Esophagus squamous epithelium (tissue), 5 donors: ENCODE measurements around the gene SLC7A6OS. TPM values are rescaled to one million over a fixed set of nuclear protein-coding genes. Genes with fewer than 3 reads are reported as not detected.

ENCODE experiments used
- DNase-seq: peaks from one replicate; lab custom pipeline; 2025; lab: John Stamatoyannopoulos, UW
- H3K27ac ChIP-seq, 4 donors: fragments of 200-600 bp; sonication (generic); one replicate each; pipeline ENCODE4 v1.5.1; 2016 to 2019; ENCODE audit warnings: mild to moderate bottlenecking in 1 of 4
- H3K27me3 ChIP-seq, 4 donors: fragments of 200-600 bp; sonication (generic); 1 replicate in 3 of 4; 2 replicates in 1 of 4; pipeline versions ENCODE4 v1.5.1 to v1.6.0; 2017 to 2021; ENCODE audit warnings: antibody characterized with exemption in 1 of 4
- H3K36me3 ChIP-seq, 3 donors: fragments of 200-600 bp; sonication (generic); one replicate each; pipeline ENCODE4 v1.5.1; 2016 to 2019
- H3K4me1 ChIP-seq, 3 donors: fragments of 200-600 bp; sonication (generic); one replicate each; pipeline ENCODE4 v1.5.1; 2017 to 2019
- H3K4me3 ChIP-seq, 4 donors: fragments of 200-600 bp; sonication (generic); 1 replicate in 3 of 4; 2 replicates in 1 of 4; pipeline ENCODE4 v1.5.1; 2016 to 2019; ENCODE audit warnings: mild to moderate bottlenecking in 2 of 4, moderate library complexity in 1 of 4
- H3K9me3 ChIP-seq, 3 donors: fragments of 200-600 bp; sonication (generic); one replicate each; pipeline ENCODE4 v1.5.1; 2016 to 2019
- POLR2A ChIP-seq, 4 donors: fragments of 450-650 bp; IDR thresholded peaks; one replicate each; pipeline ENCODE4 v1.6.1; 2017; ENCODE audit warnings: antibody characterized with exemption in 4 of 4, mild to moderate bottlenecking in 4 of 4, moderate library complexity in 3 of 4
- WGBS, 2 donors: methylation state at CpG; one replicate each; pipeline ENCODE4 v1.1.5; 2018; 5-methylcytosine and 5-hydroxymethylcytosine counted together
- intact Hi-C: fragments of 100-400 bp; cut with DNase I; formaldehyde crosslinking; loops from one replicate; pipeline ENCODE4 v1.15.0; 2022
- small RNA-seq, 4 donors: library from RNA; depleted of rRNA; stranded (forward); fragments of <200 nt; gene quantifications; one replicate each; pipeline ENCODE3, GENCODE V24; 2016
- total RNA-seq, 4 donors: library from RNA; depleted of rRNA; stranded (reverse); fragments of >200 nt; gene quantifications; one replicate each; pipeline ENCODE4 v1.1.0, GENCODE V29; 2016
- TF ChIP-seq, protein P1 (sequence below), 6 experiments: fragments of 450-650 bp in 4 of 6; fragments of 200-600 bp in 2 of 6; sonication (generic) in 2 of 6; IDR thresholded peaks; one replicate each; pipeline ENCODE4 v1.5.1; 2016 to 2019; ENCODE audit warnings: antibody characterized with exemption in 6 of 6, mild to moderate bottlenecking in 4 of 6, moderate library complexity in 4 of 6
- donor health status: DM: yes; HTN: yes; CAD: no.

The SLC7A6OS gene
- total RNA-seq, 4 donors from 2014 or later = 4.5 to 16.2 (median 6.7) TPM

DNA sequence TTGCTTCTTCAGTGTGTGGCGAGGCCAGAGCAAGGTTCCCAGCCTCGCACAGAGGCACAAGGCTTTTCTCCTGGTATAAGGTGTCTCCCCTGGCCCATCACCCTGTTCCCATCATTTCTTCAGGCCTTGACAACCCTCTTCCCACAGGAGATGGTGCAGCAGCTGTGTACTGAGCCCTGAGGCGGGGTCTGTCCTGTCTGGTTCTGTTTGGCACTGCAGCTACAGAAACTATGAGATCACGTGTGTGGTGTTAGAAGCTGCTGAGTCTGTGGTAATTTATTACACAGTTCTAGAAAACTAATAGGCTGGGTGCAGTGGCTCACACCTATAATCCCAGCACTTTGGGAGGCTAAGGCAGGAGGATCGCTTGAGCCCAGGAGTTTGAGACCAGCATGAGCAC lies 58.4 kb downstream of the SLC7A6OS start:
- Histone ChIP-seq H3K9me3 (no peaks in the 10 kb centered on the region), H3K27ac (no peak overlapping the region), H3K4me1 (peaks cover under 1 to 14% (median 4%) of the 10 kb centered on the region in 3 donors), H3K36me3 (peaks cover 0 to 86% (median 13%) of the 10 kb centered on the region in 3 donors), H3K4me3 (no peak overlapping the region), H3K27me3 (no peaks in the 10 kb centered on the region)
- intact Hi-C loops = loop anchor here (10.0 kb wide), 1 partner anchor 62 kb away; the partner anchor contains the start of genes PRMT7 and SLC7A6OS
- WGBS, 2 donors = 76 to 88% methylated on average over 3 to 5 of the region's 5 CpGs
- no peak for TF ChIP-seq POLR2A (IDR thresholded peaks at IDR 0.05)
- TF ChIP-seq, protein P1, sequence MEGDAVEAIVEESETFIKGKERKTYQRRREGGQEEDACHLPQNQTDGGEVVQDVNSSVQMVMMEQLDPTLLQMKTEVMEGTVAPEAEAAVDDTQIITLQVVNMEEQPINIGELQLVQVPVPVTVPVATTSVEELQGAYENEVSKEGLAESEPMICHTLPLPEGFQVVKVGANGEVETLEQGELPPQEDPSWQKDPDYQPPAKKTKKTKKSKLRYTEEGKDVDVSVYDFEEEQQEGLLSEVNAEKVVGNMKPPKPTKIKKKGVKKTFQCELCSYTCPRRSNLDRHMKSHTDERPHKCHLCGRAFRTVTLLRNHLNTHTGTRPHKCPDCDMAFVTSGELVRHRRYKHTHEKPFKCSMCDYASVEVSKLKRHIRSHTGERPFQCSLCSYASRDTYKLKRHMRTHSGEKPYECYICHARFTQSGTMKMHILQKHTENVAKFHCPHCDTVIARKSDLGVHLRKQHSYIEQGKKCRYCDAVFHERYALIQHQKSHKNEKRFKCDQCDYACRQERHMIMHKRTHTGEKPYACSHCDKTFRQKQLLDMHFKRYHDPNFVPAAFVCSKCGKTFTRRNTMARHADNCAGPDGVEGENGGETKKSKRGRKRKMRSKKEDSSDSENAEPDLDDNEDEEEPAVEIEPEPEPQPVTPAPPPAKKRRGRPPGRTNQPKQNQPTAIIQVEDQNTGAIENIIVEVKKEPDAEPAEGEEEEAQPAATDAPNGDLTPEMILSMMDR (IDR thresholded peaks at IDR 0.05) = no peak
- DNase-seq = no peak

DNA sequence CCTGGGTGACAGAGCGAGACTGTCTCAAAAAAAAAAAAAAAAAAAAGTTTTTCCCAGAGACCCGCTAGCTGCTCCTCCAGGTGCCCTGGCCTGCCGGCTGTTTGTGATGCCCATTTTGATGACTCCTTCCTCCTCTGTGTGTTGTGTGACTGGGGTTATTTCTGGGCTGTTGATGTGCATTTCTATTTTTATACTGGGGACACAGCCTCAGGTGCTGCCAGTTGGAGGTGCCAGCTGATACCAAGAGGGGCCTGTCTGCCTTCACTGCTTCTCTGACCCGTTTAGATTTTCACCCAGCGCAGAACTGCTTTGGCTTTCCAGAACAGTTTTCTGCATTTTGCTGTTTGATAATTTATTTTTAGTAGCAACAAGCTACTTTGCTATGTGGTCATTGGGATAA lies 58.9 kb downstream of the SLC7A6OS start:
- H3K4me1 ChIP-seq = peaks cover 0 to 14% (median 9%) of the 10 kb centered on the region in 3 donors
- peaks cover 0 to 81% (median 13%) of the 10 kb centered on the region in 3 donors for H3K36me3 ChIP-seq
- H3K9me3 ChIP-seq = no peaks in the 10 kb centered on the region
- no peak for TF ChIP-seq POLR2A (IDR thresholded peaks at IDR 0.05)
- TF ChIP-seq, protein P1 (IDR thresholded peaks at IDR 0.05) = no peak
- H3K4me3 ChIP-seq = no peak overlapping the region
- DNase-seq = no peak
- no peaks in the 10 kb centered on the region for H3K27me3 ChIP-seq
- 82 to 87% methylated on average over 5 of the region's 5 CpGs for WGBS, 2 donors
- H3K27ac ChIP-seq = no peak overlapping the region
- intact Hi-C loops = loop anchor here (10.0 kb wide), 1 partner anchor 63 kb away; the partner anchor contains the start of genes PRMT7 and SLC7A6OS

DNA sequence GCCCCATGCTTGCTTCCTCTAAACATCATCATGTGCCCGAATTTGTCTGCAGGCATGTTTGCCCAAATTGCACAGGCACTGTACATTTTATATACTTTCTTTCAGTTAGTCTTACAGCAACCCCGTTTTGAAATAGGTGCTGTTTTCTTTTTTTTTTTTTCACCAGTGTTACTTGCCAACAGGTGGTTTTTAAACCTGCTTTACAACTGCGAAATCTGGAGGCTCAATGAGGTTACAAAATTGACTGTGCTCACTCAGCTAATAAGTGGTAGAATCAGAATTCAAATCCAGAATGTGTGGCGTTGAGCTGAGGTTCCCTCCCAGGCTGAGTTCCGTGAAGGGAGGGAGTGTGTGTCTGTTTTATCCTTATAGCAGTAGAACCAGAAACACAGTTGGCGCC lies 59.8 kb downstream of the SLC7A6OS start:
- no peak for DNase-seq
- no peaks in the 10 kb centered on the region for H3K27me3 ChIP-seq
- WGBS, 2 donors = 86 to 88% methylated on average over 5 to 6 of the region's 6 CpGs
- H3K27ac ChIP-seq = no peak overlapping the region
- intact Hi-C loops = loop anchor here (10.0 kb wide), 1 partner anchor 64 kb away; the partner anchor contains the start of genes PRMT7 and SLC7A6OS
- H3K36me3 ChIP-seq = peaks cover 0 to 72% (median 13%) of the 10 kb centered on the region in 3 donors
- no peak overlapping the region for H3K4me3 ChIP-seq
- TF ChIP-seq, protein P1 (IDR thresholded peaks at IDR 0.05) = no peak
- TF ChIP-seq POLR2A (IDR thresholded peaks at IDR 0.05) = no peak
- H3K4me1 ChIP-seq = peaks cover 4 to 22% (median 17%) of the 10 kb centered on the region in 3 donors
- H3K9me3 ChIP-seq = no peaks in the 10 kb centered on the region

DNA sequence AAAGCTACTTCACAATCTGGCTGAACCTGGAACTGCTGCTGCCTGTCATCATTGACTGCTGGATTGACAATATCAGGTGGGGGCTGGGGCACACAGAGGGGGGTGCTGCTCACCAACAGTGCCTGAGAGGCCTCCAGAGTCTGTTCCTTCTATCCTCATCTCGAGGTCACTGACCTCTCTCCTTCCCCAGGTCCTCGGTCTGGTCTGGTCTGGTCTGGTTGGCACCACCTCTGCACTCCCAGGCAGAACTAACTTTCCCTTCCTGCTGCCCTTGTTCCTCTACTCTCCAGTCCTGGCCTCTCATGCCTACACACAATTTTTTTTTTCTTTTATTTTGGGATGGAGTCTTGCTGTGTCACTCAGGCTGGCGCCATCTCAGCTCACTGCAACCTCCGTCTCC lies 61.4 kb downstream of the SLC7A6OS start:
- WGBS, 2 donors = 80 to 91% methylated on average over 4 of the region's 4 CpGs
- Histone ChIP-seq H3K36me3 (peaks cover 0 to 56% (median 6%) of the 10 kb centered on the region in 3 donors), H3K9me3 (no peaks in the 10 kb centered on the region), H3K4me3 (no peak overlapping the region), H3K27me3 (no peaks in the 10 kb centered on the region), H3K4me1 (peaks cover 8 to 35% (median 23%) of the 10 kb centered on the region in 3 donors), H3K27ac (no peak overlapping the region)
- DNase-seq = no peak
- no peak for TF ChIP-seq POLR2A (IDR thresholded peaks at IDR 0.05)
- TF ChIP-seq, protein P1 (IDR thresholded peaks at IDR 0.05) = no peak
- intact Hi-C loops = no loop called here

Small RNAs within 50 kb of the gene (small RNA-seq; reads per million reads assigned to genes)
- 0 reads per million in 4 donors for gene RNU4-30P
- gene RNU6-1262P = 0 reads per million in 4 donors

Other genes starting within 250 kb of the SLC7A6OS start
- gene NFATC3, start 225.6 kb downstream of the SLC7A6OS start, total RNA-seq = 10 to 100 TPM; 18.6 to 30.9 (median 20.5) TPM
- gene ESRP2, start 74.8 kb downstream of the SLC7A6OS start, total RNA-seq = 100 to 1,000 TPM in 3 of 4 donors, 10 to 100 TPM in 1; 44.6 to 137 (median 118) TPM
- 1 to 10 TPM; 3.3 to 9.8 (median 6.6) TPM for gene PLA2G15, start 65.6 kb downstream of the SLC7A6OS start, total RNA-seq
- gene SLC7A6, start 46.4 kb downstream of the SLC7A6OS start, total RNA-seq = 10 to 100 TPM in 1 of 4 donors, 1 to 10 TPM in 3; 5.7 to 28.2 (median 7.9) TPM
- 10 to 100 TPM; 15.2 to 35.7 (median 21.2) TPM for gene PRMT7, start 73 bp upstream of the SLC7A6OS start, total RNA-seq
- gene SMPD3, start 137.6 kb upstream of the SLC7A6OS start, total RNA-seq = 1 to 10 TPM in 2 of 4 donors, under 1 TPM in 2; 0.18 to 2.3 (median 0.92) TPM
- 10 to 100 TPM in 3 of 4 donors, 1 to 10 TPM in 1; 8.1 to 22.5 (median 13.8) TPM for gene ZFP90, start 228.3 kb upstream of the SLC7A6OS start, total RNA-seq